Activated T-cell treated with anti-CD3 and anti-CD28 coated beads for 48 hours (primary cell): Measurements from ENCODE around the gene PRMT5.

Source experiments
- DNase-seq: peaks from one replicate; pipeline ENCODE4 v3.0.0-alpha.2; 2020; ENCODE audit warnings: low read depth

The PRMT5 gene

DNA sequence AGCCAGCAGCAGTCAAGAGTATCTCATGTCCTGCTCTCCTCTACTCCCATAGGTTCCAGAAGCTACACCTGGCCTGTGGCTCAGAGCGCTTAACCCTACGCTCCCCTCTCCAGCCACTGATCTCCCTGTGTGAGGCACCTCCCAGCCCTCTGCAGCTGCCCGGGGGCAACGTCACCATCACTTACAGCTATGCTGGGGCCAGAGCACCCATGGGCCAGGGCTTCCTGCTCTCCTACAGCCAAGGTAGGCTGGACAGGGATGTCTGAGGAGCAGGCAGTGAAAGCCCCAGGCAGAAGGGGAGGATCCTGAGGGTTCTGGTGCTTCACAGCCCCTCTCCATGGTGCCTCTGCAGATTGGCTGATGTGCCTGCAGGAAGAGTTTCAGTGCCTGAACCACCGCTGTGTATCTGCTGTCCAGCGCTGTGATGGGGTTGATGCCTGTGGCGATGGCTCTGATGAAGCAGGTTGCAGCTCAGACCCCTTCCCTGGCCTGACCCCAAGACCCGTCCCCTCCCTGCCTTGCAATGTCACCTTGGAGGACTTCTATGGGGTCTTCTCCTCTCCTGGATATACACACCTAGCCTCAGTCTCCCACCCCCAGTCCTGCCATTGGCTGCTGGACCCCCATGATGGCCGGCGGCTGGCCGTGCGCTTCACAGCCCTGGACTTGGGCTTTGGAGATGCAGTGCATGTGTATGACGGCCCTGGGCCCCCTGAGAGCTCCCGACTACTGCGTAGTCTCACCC is 54.0 kb downstream of the PRMT5 start:
- no peak for DNase-seq

DNA sequence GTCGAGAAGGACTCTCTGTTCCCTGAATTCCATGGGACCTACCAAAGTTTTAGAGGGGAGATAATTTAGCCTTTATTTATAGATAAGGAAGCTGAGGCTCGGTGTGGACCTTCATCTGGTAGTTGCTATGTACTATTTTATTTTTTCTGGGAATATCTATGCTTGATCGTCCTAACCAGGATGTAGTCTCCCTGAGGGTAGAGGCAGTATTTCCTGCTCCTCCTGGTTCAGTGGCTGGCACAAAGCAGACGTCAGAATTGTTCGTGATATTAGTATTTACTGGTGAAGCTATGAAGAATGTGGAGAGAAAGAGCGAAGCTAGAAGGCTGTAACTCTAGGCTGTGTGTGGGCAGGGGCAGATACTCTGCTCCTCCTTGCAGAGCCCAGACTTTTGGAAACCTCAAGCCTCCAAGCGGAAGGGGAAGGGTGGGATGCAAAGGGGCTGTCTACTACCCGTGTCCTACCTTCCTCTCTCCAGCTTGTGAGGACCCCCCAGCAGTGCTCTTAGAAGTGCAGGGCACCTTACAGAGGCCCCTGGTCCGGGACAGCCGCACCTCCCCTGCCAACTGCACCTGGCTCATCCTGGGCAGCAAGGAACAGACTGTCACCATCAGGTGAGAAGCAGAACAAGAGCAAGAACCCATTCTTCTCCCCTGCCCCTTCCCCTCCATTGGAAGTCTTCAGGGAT is 56.2 kb downstream of the PRMT5 start:
- DNase-seq, result no peak

GRCh38 chr14:22872033-22872832 is 56.9 kb downstream of the PRMT5 start:
- DNase-seq, result peak; percentile 58

GRCh38 chr14:22871224-22872032 is 57.7 kb downstream of the PRMT5 start, which contains the start of gene LRP10:
Gene LRP10 (plus strand): TSS chr14:22871740. CDS start chr14:22872304, 564 bp downstream.
- DNase-seq, result peak; percentile 76

- no peak for DNase-seq
Observed at GRCh38 chr14:22870811-22871223, 58.4 kb downstream of the PRMT5 start.
